Activated CD4-positive, CD25-positive, alpha-beta regulatory T cell treated with anti-CD3 and anti-CD28 coated beads, Interleukin-2, amount 50 U/mL, for 24 hours (primary cell): ENCODE data around the gene FAHD1.

Experiments
- ATAC-seq, 2 donors: fragments of 150-1000 bp; cut with Tn5 transposase; one replicate each; pipeline ENCODE4 v1.10.0; 2021; ENCODE audit warnings: mild to moderate bottlenecking in 1 of 2, moderate library complexity in 1 of 2

The FAHD1 gene

DNA sequence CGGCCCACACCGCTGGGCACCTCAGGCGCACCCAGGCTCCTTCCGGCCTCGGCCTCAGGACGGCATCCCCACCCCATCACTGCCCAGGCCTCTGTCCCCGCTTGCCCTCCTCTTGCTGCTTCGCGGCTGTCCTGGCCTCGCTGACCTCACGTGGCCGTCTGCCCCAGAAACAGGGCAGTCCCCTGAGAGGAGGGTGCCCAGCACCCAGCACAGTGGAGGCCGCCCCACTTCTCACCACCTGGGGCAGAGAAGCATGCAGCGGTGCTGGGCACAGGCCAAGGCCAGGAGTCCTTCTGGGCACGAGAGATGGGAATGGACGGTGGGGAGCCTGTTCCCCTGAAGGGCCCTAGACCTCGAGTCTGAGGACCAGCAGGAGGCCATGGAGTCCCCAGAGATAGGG is 9.3 kb upstream of the FAHD1 start:
- ATAC-seq = no peak

DNA sequence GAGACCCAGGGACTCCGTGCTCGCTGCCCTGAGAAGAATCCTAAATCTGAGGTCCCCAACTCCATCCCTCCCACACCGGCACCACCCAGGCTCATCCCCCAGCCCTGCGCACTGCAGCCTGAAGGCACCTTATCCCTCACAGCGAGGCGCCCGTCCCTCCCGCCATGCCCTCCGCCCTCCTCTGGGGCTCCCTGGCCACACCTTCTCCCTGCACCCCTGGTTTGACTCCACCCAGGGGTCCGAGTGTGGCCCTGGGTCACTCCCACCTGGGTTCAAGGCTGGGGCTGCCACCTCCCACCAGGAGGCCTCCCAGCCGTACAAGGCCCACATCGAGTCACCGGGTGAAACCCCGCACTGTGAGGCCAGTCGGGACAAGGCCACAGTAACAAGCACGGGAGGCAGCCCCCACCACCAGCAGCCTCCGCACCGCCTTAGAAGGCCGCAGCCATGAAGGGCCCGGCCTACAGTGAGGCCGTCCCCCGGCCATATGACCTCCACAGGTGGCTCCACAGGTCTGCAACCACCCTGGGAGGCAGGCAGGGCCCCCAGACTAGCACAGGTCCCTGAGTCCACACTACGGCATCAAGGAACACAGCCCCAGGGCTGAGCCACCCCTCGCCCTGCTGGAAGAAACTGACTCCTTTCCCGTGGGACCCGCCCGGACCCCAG is 8.7 kb upstream of the FAHD1 start:
- no peak for ATAC-seq

DNA sequence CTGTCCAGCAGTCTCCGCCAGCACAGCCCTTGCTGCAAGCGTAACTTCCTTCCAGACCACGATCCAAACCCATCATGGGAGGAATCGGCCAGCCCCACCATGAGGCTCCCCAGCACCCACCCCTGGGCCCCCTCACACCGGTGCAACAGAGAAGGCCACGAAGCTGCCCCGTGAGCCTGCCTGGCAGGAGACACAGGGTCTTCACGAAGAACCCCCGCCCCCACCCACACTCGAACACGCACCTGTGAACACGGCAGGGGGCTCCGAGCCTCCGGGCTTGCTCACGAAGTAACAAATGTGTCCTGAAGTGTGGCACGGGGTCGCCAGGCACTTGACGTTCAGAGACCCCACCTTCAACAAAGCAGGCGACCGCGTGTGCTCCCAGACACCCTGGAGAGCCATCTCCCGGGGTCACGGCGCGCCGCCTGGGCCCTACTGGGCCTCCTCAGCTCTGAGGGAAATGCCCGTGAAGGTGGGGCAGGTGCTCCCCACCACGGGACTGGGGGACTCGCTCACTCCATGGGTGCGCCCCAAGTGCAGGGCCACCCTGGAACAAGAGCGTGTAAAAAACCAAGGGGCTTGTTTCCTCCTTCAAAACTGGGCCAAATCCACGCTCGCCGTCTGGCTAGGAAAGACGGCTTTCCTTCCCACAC is 8.0 kb upstream of the FAHD1 start:
- ATAC-seq = no peak

DNA sequence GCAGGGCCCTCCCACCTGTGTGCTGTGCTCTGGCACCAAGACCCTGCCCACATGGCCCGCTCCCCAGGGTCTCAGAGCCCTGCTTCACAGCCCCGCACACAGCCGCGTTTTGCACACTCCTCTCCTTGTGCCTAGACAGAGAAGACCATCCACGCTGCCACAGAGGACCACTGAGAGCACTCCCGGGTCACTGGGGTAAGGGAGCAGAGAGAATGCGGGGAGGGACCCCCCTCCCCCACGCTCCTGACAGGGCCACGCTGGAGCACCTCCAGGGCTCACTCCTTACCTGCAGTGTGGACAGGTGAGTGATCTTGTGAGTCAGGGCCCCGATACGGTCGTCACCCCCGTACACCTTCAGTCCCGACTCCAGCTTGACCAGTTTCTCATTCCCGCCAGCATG is 7.4 kb upstream of the FAHD1 start:
- ATAC-seq = no peak

DNA sequence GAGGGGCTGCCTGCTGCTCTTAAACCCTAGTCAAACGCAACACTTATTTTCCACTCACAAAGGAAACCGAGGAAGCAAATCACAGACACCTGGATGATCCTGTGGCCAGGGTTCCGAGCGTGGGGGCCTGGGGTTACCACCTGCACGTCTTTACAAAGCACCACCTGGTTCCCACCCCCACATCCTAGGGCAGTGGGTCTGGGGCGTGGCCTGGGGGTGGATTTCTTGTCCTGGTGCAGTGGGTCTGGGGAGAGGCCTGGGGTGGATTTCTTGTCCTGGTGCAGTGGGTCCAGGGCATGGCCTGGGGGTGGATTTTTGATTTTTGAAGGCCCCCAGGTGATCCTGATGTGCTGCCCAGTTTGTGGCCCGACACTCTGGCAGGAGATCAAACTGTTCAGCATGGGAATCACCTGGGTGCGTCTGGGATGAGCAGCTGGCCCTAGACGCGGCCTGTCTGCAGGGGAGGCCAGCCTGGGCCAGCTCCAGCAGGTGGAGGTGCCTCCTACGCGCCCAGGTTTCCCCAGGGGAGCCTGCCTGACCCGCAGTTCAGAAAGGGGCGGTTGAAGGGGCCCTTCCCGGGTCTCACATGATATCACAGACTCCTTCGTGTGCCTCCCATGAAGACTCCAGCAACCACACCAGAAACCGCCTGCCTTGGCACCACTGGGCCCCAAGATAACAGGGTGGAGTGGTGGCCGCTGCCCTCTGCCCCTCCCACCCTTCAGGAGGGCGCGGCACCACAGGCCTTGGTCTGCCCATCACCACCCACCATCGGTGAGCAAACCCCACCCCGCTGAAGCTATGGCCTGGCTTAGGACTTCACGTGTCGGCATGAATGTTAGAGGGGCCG is 6.7 kb upstream of the FAHD1 start:
- no peak for ATAC-seq

DNA sequence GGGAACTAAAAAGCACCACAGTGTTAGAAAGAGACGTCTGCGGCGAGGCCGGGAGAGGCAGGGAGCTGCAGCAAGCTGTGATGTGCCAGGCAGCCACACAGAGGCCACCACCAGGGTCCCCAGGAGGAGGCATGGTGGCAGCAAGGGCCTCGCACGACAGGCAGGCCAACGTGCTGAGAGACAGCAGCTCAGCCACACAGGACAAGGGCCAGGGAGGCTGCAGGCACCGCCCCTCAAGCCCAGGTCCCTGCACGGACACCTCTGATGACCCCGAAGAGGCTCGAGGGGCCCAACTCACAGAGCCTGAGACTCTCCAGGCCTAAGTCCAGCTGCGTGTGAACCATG is 6.1 kb upstream of the FAHD1 start:
- ATAC-seq = no peak

DNA sequence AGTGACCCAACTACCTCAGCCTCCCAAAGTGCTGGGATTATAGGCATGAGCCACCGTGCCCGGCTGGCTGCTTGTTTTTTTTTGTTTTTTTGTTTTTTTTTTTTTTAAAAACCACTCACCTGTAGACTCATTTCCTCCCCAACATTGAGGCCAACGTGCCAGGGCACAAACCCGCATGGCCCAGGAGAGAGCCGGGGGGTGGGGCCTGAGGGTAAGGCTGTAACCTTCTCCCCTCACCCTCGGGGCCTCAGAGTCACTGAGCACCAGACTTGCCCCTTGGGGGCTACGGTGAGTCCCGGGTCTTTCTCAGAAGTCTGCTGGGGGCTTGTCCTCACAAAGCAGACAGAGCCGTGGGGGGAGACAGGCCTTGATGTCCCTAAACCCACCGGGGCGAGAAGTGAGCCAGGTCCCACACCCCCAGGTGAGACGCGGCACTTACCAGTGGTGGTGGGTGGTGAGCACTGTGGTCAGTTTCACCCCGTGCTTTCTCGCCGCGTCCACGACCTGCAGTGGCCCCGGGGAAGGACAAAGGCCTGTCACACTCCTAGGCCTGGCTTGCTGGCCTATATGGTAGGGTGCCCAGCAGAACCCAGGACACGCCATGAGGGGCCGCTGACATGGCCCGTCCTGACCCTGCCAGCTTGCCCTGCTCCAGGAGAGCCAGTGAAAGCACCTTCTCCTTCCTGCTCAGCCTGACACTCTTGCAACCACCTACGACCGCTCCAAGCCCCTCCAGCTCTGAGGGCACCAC is 5.0 kb upstream of the FAHD1 start:
- ATAC-seq = no peak

DNA sequence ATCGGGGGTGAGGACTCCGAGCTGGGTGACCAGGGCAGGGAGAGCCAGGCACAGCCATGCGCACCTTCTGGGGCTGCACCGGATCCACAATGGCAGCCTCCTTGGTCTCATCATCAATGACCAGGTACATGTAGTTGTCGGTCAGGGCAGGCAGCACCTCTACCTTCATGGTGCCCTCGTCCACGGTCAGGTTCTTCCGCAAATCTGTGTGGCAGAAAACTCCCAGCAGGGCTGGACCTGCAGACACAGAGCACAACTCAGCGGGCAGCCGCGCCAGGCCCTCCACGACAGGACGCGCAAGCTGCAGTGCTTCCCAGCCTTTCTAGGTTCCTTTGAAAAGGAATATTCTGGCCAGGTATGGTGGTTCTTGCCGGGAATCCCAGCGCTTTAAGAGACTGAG is 4.2 kb upstream of the FAHD1 start:
- no peak for ATAC-seq

DNA sequence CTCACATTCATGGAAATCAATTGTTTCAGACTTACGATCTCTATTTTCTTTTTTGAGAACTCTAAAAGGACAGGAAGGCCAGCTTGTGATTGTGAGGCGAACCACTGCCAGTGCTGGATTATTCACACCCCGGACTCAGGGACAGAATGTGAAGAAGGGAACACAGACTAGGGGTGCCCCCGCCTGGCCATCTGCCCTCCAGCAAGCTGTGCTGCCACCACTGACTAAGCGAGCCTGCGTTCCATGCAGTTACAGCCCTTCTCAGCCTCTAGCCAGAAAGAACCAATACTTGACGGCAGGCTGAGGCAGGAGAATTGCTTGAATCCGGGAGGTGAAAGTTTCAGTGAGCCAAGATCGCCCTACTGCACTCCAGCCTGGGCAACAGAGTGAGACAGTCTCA is 3.2 kb upstream of the FAHD1 start:
- ATAC-seq = no peak

DNA sequence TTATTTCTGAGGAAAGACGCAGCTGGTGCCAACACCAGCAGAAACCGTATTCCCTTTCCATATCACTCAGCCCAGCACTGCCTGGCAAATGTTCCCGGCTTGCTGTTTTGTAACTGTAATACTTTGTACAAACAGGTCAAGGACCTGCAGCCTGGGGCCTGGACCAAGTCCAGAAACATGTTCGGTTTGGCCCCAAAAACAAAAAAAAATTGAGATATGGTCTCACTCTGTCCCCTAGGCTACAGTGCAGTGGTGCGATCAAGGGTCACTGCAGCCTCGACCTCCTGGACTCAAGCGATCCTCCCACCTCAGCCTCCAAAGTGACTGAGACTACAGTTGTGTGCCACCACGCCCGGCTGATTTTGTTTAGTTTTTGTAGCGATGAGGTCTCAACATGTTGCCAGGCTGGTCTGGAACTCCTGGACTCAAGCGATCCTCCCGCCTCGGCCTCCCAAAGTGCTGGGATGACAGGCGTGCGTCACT is 1.6 kb upstream of the FAHD1 start:
- no peak for ATAC-seq

DNA sequence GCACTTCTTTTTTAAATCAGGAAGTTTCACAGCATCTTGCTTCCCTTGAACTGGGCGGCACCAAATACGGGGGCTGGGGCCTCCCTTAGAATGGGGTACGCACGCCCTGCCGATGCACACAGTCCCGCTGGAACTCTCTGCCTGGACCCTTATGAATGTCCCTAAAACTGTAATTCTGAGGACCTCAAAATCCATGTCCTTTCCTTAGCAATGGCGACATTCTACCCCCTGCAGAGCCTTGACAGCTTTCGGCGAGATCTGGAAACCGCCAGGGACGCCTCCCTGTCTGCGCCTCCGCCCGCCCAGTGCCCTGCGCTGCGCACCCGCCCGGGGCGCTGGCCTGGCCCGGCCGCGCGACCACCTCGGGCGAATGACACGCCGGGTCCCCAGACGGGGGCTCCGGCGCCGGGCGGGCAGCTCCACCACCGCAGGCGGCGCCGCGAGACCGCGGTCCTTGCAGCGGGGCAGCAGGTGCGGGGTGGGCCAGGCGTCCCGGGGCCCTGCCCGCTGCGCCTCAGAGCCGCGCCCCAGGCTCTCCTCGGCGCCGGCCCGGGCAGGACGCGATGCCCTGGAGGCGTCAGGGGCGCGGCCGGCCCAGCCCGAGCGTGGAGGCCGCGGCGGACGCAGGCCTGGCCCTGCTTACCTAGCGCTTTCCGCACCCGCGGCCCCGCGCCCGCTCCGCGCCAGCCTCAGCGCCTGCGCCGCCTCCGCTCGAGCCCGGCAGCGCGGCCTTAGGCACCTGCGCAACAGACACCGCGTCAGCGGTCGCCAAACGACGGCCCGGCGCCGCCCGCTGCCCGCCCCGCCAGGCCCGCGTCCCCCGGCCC is 929 bp upstream of the FAHD1 start:
- peak; percentile 79 to 81 for ATAC-seq

DNA sequence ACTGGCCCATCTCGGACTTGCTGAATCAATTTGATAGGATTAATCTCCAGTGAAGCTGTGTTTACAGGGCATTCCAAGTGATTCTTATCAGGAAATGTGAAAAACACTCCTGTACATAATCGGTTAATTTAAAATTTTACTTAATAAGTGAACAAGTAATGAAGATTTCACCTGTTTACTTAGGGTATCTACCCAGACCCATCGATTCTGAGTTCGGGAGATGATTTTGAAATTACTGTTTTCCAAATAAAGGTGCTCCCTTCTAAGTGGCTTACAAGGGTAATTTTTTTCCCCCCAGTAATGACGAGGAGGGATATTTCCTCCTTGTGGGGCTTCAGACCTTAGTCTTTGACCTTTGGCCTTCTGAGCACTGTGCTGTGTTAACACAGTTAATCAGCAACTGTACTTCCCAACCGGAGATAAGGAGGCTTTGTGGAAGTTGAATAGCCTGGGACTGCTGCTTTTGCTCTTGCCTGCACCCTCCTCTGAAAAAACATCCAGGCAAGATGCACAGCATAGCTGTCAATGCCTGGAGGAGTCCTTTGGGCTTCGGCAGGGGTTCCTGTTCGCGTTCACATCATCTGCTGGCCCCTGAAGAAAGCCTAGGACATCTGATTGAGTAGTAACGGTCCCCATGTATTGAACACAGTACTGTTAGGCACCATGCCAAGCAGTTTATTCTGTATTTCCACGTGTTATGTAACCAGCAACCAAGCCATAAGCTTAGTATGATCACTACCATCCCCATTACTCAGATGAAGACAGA is 1.8 kb downstream of the FAHD1 start:
- ATAC-seq = no peak

DNA sequence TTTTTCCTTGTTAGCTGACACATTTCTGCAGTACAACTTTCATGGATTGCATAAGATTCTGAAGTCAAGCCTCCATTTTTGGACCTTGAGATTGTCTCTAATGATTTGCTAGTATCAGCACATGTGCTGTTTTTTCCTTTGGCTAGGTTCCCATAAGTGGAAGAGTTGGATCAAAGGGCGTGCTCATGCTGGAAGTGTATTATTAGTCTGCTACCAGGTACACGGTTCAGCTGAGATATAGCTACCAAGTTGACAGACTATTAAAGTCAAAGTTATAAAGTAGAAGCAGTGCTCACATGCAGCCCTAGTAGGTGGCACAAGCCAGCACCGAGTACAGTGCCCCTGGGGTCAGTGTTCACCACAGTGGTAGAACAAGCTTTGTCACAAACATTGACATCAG is 3.2 kb downstream of the FAHD1 start:
- ATAC-seq = no peak

DNA sequence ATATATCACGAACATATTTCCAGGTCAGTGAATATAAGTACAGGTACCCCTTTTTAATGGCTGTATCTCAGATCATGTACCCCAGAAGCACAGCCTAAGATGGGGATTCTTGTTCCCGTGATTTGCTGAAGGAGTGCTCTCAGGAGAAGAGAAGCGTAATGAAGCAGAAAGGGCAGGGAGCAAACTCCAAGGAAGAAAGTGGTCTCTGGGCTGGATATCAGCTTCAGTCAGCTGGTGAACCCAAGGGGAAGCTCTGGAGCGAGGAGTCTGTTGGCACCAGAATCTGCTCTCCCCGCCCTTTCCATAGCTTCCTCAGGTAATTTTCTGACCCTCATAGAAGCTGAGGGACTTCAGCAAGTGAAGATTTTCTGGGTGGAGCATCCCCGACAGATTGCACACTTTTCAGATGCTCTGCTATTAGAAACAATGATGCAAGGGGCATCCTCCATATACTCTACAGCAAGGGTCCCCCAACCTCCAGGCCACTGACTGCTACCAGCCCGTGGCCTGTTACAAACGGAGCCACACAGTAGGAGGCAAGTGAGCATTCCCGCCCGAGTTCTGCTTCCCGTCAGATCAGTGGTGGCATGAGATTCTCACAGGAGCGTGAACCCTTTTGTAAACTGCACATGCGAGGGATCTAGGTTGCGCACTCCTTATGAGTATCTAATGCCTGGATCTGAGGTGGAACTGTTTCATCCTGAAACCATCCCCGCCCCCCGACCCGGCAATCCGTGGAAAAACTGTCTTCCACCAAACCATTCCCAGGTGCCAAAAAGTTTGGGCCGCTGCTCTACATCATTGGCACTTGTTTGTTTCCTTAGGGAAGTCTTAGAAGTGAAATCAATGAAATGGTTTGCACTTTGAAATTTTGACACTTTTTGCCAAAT is 4.4 kb downstream of the FAHD1 start:
- no peak for ATAC-seq

DNA sequence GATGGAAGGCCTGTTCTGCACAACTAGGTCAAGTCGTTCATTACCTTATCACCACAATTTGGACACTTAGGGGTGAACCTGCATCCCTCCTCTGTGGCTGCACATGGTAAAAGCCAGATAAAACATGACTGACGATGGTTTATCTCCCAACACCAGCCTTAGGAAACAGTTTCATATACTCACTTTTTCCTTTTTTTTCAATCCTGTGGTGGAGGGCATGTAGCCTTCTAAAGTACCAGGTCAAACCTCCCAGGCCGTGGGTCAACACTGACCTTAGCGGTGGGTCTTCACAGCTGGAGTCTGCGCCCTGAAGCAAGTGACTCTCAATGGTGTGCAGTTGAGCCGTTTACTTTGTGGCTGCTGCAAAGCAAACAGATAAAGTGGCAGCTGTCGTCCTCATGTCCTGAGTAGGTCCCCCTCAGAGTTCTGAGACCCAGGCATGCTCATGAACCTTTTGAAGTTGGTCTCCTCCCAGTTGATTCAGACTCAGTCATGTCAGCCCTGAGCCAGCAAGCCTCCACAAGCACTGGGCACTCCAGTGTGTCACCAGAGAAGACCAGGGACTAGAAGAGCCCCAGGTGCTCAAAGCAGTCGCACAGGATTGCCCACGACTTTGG is 5.9 kb downstream of the FAHD1 start:
- ATAC-seq = no peak

DNA sequence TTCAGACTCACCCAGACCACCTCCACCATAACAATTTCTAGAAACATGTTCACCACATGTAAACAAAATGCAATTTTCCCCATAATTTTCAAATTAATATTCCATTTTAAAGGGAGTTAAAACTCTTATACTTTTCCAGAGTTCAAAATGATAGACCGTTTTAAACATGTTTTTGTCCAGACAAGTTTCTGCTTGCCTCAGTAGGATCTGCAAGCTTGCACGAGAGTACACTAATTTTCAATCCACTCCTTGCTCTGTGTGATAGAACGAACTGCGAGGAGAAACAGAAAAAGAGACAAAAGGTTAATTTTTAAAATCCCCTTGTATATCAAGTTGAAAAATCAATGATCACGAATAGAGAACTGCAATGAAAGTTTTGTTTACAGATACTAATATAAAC is 7.1 kb downstream of the FAHD1 start:
- no peak for ATAC-seq

DNA sequence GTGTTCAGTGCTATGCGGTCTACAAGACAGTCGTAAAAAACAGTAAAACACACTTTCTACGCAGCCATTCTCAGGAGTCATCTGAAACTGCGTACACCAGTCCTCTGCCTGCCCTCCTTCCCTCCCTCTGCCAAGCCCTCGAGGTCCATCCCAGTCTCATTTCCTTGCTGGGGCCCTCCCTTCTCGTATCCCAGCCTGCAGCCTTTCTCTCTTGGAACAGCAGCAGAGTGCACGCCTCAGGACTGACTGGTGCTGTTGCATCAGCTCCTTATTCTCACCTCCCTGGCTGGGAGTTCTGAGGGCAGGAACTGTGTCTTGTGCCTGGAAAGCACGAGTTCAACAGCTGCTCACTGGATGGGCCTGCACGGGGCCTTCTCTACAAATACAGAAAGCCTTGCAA is 12.5 kb downstream of the FAHD1 start:
- ATAC-seq = no peak

DNA sequence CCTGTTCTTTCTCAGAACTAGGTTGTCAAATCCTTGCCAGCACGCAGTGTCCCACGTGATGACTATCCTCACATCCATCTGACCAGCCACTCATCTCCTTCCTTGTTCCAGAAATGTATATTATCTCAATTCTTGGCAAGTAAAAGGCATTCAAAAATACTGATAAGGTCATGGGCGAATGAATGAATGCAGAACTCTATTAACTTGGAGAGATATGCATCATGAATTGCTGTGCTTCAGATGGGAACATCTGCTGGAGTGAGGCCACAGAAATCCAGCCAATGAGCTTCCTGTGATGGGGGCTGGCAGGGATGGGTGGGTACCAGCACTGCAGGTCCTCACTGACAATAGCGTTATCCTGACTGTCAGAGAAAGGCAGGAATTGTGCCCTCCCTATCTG is 19.0 kb downstream of the FAHD1 start:
- ATAC-seq = no peak

DNA sequence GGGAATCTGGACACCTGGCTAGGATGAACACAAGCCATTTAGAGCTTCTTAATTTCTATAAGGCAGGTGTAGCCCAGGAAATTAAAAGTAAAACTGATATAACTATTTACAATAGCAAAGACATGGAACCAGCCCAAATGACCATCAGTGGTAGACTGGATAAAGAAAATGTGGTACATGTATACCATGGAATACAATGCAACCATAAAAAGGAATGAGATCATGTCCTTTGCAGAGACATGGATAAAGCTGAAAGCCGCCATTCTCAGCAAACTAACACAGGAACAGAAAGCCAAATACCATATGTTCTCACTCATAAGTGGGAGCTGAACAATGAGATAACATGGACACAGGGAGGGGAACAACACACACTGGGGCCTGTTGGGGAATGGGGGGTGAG is 19.4 kb downstream of the FAHD1 start:
- ATAC-seq = no peak

DNA sequence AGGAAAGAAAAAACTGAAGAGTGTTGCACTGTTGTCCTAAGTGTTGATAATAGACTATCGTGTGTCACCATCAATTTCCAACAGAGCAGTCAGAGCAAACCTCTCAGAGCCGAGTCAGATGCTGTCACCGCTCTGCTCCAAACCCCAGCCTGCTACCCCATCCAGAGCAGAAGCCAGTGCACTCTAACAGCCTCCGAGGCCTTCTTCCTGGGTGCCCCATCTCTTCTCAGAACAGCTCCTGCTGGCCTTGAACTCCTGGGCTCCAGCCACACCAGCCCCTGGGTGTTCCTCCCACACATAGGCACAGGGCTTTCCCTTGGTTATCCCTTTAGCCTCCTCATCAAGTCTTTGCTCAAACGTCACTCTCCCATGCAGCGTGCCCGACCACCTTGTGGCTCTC is 24.0 kb downstream of the FAHD1 start:
- ATAC-seq = no peak
